GM18498 (cell line): Measurements from ENCODE around the gene RSPH10B.
A peak's percentile ranks its signal among the peaks of the same experiment; 100 is the strongest.
"Not testable (repeated sequence)": the region's sequence is repeated elsewhere in the genome, so short reads cannot be mapped to it uniquely, and the experiment has no call there.

Source experiments
- ATAC-seq: cut with Tn5 transposase; IDR thresholded peaks from one replicate; pipeline ENCODE4 v1.9.1; 2021; ENCODE audit warnings: mild to moderate bottlenecking, moderate library complexity; ENCODE audit not compliant: unreplicated experiment

The RSPH10B gene

GRCh38 chr7:5970347-5970911 lies at the start of gene RSPH10B:
Gene RSPH10B (minus strand): TSS chr7:5970689. CDS start chr7:5967116, 3,573 bp downstream.
- not testable (repeated sequence) for ATAC-seq

GRCh38 chr7:6016653-6016966 lies 46.1 kb upstream of the RSPH10B start:
- no peak for ATAC-seq

- ATAC-seq: no peak
Observed at GRCh38 chr7:6015917-6016652, 45.6 kb upstream of the RSPH10B start.

- no peak for ATAC-seq
Observed at GRCh38 chr7:6012355-6013104, 42.0 kb upstream of the RSPH10B start.

- no peak for ATAC-seq
Observed at GRCh38 chr7:6011541-6011940, 41.1 kb upstream of the RSPH10B start.

- ATAC-seq: not testable (repeated sequence)
Observed at GRCh38 chr7:6010370-6010769, 39.9 kb upstream of the RSPH10B start.

- ATAC-seq: peak; percentile 92
Observed at GRCh38 chr7:6008668-6009611, 38.5 kb upstream of the RSPH10B start, which contains the start of the genes AIMP2 and PMS2. Gene AIMP2 (plus strand): TSS chr7:6009272. CDS start chr7:6009364, 92 bp downstream. Gene PMS2 (minus strand): TSS chr7:6009049. CDS start chr7:6009019, 30 bp downstream.

GRCh38 chr7:6007835-6008590 lies 37.5 kb upstream of the RSPH10B start:
- not testable (repeated sequence) for ATAC-seq

GRCh38 chr7:6007386-6007785 lies 36.9 kb upstream of the RSPH10B start:
- no peak for ATAC-seq

- ATAC-seq: no peak
Observed at GRCh38 chr7:5997210-5997808, 26.8 kb upstream of the RSPH10B start.

- not testable (repeated sequence) for ATAC-seq
Observed at GRCh38 chr7:5987061-5987460, 16.6 kb upstream of the RSPH10B start.

- ATAC-seq: not testable (repeated sequence)
Observed at GRCh38 chr7:5979680-5980314, 9.3 kb upstream of the RSPH10B start.

- not testable (repeated sequence) for ATAC-seq
Observed at GRCh38 chr7:5973580-5973979, 3.1 kb upstream of the RSPH10B start.

- not testable (repeated sequence) for ATAC-seq
Observed at GRCh38 chr7:5963810-5964209, 6.7 kb downstream of the RSPH10B start.

GRCh38 chr7:5963205-5963604 lies 7.3 kb downstream of the RSPH10B start:
- not testable (repeated sequence) for ATAC-seq

- ATAC-seq: not testable (repeated sequence)
Observed at GRCh38 chr7:5934945-5935450, 35.5 kb downstream of the RSPH10B start.

- not testable (repeated sequence) for ATAC-seq
Observed at GRCh38 chr7:5931905-5932644, 38.4 kb downstream of the RSPH10B start.

GRCh38 chr7:5931250-5931649 lies 39.2 kb downstream of the RSPH10B start:
- not testable (repeated sequence) for ATAC-seq
